HG02884 (cell line): ENCODE measurements around the gene BPIFB6.

Source experiments
- ATAC-seq: cut with Tn5 transposase; IDR thresholded peaks from one replicate; pipeline ENCODE4 v1.9.1; 2021; ENCODE audit warnings: mild to moderate bottlenecking, moderate library complexity; ENCODE audit not compliant: unreplicated experiment

The BPIFB6 gene

DNA sequence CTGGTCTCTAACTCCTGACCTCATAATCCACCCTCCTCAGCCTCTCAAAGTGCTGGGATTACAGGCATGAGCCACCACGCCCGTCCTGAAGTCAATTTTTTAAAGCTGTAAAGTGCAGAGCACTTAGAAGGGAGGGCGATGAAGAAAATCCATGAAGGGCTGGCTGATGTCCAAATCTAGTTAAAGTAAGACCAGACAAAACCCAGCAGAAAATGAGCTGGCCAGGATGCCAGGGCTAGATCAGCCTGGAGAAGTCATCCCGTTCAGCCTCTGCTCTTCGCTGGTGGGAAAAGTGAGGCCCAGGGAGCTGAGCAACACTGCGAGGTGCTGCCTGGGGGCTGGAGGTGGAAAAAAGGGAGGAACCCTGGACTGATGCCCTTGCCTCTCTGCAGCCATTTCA lies 51.1 kb downstream of the BPIFB6 start:
- no peak for ATAC-seq

GRCh38 chr20:33083544-33084340 lies 52.3 kb downstream of the BPIFB6 start:
- ATAC-seq, result no peak

DNA sequence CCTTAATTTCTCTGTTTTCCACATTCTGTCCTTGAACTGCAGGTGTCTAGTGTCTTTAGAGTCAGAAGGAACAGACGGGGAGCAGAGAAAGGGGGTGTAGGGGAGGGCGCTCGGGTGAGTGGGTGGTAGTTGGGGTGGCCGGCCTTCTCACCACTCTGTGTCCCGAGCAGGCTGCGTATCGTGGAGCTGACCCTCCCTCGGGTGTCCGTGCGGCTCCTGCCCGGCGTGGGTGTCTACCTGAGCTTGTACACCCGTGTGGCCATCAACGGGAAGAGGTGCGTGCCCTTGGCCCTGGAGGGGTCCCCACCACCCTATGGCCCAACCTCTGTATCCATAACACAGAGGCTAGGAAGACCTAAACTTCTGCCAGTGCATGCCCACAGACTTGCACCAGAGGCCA lies 53.3 kb downstream of the BPIFB6 start:
- ATAC-seq, result no peak

- no peak for ATAC-seq
Measured at GRCh38 chr20:33086052-33086722, 54.7 kb downstream of the BPIFB6 start.

DNA sequence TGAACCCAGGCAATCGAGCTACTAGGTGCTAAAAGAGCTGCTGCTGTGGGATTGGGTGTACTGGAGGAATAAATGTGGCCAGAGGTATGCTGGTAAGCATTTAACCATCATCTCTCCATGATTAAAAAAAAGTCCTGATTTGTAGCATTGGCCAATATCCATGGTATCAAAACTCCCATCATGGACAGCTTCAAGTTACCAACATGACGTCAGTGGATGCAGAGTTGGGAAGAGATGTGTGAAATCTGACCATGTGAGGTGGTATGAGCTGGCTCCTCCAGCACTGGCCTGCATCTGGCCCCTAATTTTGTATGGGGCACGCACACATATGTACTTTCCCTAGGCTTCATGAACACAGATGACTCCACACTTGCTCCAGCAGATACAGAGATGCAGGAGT lies 59.7 kb downstream of the BPIFB6 start:
- ATAC-seq, result no peak

- no peak for ATAC-seq
Measured at GRCh38 chr20:33091693-33092092, 60.2 kb downstream of the BPIFB6 start.

DNA sequence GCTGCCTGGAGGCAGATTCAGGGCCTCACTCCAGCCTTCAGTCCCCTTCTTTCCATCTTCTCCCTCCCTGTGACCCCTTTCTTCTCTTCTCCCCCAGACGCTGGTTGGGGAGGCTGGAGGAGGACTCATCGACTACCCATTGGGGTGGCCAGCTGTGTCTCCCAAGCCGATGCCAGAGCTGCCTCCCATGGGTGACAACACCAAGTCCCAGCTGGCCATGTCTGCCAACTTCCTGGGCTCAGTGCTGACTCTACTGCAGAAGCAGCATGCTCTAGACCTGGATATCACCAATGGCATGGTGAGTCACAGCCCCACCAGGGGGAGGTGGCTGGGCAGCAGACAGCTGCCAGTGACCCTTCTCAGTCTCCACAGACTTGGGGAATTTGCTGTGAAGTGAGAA lies 60.9 kb downstream of the BPIFB6 start:
- no peak for ATAC-seq

DNA sequence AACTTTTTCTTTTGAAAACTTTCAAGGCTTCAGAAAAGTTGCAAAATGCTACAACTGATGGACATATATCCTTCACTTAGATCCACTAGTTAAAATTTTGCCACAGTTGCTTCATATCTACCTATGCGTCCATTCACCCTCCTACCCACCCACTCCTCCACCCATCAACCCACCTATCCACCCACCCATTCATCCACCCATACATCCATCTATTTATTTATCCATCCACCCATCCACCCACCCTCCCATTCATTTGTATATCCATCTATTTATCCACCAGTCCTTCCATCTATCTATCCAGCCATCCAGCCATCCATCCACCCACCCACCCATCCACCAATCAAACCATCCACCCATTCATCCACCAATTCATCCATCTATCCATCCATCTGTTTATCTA lies 61.6 kb downstream of the BPIFB6 start:
- no peak for ATAC-seq

- ATAC-seq, result no peak
Measured at GRCh38 chr20:33093582-33093981, 62.1 kb downstream of the BPIFB6 start.
